HG02678 (cell line): ENCODE measurements around the gene SEC24D.
"Not testable (repeated sequence)": the region's sequence is repeated elsewhere in the genome, so short reads cannot be mapped to it uniquely, and the experiment has no call there.

ENCODE experiments used
- ATAC-seq: cut with Tn5 transposase; IDR thresholded peaks from one replicate; pipeline ENCODE4 v1.9.1; 2021; ENCODE audit warnings: mild to moderate bottlenecking, moderate library complexity; ENCODE audit not compliant: unreplicated experiment

Gene SEC24D

DNA sequence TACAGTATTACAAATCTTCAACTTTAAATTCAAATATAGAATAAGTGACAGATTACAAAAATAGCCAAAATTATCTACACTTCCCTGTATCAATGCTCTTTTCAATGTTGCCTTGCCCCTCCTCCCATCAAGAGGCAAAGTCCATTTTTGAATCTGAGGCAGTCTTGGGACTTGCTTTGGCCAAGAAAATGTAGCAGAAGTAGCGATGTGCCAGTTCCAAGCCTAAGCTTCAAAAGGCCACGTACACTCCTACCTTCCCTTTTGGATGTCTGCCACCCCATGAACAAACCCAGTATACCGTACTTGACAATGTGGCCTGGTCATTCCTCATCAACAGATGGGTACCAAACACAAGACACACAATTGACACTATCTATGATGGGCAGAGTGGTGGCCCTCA, 24.1 kb downstream of the SEC24D start:
- no peak for ATAC-seq

- no peak for ATAC-seq
Observed at GRCh38 chr4:118810991-118811764, 24.7 kb downstream of the SEC24D start.

DNA sequence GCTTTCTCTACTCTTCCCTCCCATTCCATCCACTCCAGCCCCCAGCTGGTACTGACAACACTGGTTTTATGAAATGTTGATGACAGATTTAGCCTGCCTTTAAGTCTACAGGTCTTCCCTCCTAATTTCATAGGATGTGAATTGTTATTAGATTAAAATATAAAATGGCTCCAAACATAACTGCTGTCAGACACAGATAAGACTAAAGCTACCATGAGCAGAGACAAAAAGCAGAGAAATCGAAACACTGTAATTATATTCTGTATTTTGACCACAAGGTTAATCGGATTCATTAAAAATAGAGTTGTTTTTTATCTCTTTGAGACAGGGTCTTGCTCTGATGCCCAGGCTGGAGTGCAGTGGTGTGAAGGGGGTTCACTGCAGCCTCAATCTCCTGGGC, 28.3 kb downstream of the SEC24D start:
- ATAC-seq = no peak

GRCh38 chr4:118803253-118803652, 32.7 kb downstream of the SEC24D start:
- ATAC-seq = no peak

GRCh38 chr4:118801895-118802575, 33.9 kb downstream of the SEC24D start:
- ATAC-seq = no peak

DNA sequence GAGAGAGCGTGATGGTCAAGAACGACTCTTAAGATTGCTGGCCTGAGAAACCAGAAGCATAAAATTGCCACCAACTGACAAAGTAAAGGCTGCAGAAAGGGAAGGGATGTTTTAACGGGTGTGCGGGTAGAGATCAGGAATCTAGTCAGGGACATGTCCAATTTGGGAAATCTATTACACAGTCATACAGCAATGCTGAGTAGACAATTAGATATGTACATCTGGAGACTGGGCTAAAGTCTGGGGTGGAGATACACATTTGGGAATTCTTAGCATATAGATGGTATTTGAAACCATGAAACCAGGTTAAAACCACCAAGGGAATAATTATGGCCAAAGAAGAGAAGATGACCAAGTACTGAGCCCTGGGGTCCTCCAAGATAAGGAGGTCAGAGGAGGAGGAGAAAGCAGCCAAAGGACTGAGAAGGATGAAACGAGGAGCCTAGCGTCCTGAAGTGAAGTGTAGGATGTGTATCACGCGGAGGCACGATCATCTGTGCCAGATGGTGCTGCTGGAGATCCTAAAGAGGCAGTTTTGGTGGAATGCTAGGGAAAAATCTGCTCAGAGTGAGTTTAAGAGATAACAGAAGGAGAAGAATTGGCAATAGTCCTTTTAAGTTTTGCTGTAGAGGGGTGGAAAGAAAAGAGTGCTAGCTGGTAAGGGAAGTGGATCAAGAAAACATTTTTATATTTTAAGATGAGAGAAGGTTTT, 36.5 kb downstream of the SEC24D start:
- no peak for ATAC-seq

DNA sequence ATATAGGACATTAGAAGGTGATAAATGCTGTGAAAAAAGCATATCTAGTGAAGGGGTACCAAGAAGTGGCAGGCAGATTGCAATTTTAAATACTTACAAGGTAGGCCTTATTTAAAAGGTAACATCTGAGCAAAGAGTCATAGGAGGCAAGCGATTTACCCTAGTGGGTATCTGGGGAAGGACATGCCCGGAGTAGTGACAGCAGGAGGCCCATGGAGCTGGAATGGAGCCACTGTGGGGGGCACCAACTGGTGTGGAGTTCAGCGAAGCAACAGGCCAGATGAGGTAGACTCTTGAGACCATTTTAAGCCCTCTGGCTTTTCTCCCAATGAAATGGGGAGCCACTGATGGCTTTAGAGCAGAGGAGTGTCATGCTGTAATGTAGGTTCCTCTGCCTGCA, 37.3 kb downstream of the SEC24D start:
- ATAC-seq = no peak

DNA sequence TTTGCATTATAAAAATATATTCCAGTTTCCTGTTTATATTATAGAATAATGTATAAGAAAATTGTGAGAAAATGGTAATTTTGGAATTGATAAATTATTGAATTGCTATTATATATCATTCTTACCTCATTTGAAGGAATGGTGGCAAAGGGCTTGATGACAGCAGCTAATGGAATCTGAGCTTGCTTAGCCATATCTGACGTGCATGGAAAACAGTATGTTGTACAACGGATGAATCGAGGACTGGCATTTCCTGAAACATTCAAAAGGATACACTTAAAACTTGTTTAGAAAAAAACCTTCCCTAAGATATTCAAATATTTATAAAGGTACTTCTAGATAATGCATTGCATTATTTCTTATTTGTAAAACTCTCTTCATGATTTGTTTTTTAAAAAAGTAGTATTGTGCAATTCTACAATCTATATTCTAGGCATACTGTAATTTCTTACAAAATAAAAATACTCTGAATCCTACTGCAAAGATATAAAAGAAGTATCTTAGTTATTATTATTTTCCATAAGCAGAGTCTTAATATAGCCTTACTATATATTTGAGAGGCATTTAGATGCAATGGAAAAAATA, 38.3 kb downstream of the SEC24D start:
- ATAC-seq = no peak

- ATAC-seq = not testable (repeated sequence)
Observed at GRCh38 chr4:118791690-118792446, 44.1 kb downstream of the SEC24D start.

DNA sequence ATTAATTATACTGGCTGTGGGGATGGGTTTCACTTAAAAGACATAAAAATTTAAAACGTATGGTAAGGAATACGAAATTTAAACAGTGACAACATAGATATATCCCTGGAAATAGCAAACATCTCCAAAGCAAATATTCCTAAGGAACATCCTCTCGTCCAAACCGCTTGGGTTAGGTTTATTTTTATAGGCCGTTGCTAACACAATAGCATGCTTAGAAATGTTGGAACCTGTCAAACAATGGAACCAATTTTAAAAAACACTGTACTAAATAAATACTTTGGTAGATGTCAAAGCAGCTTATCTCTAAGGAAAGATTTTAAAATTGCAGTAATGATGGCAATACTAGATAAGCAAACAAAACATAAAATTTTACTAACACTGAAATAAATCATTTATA, 45.4 kb downstream of the SEC24D start:
- ATAC-seq = no peak

DNA sequence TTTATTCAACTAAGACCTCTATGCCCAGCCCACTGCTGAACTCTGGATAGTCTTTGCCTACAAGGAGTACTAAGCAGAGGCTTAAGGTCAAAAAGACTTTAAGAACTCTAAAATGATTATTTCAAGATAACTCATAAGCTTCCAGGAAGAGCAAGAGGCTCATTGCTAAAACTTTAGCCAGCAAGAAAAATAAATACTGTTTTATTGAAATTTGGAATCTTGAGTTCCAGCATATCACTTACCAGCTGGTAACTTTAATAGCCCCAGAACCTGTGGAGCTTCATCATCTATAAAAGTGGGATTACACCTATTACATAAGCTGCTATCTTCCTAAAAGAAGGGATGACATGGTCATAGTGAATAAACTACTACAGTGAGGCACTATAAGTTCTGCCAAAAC, 47.0 kb downstream of the SEC24D start:
- no peak for ATAC-seq

GRCh38 chr4:118787844-118788380, 48.0 kb downstream of the SEC24D start:
- no peak for ATAC-seq

- ATAC-seq = no peak
Observed at GRCh38 chr4:118784776-118785175, 51.1 kb downstream of the SEC24D start.

- no peak for ATAC-seq
Observed at GRCh38 chr4:118783887-118784286, 52.0 kb downstream of the SEC24D start.

DNA sequence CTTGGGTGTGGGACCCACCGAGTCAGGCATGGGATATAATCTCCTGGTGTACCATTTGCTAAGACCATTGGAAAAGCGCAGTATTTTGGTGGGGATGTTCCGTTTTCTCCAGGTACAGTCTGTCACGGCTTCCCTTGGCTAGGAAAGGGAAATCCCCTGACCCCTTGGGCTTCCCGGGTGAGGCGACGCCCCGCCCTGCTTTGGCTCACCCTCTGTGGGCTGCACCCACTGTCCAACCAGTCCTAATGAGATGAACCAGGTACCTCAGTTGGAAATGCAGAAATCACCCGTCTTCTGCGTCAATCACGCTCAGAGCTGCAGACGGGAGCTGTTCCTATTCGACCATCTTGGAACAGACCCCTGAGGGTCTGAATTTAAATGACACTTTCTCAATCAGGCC, 53.0 kb downstream of the SEC24D start:
- ATAC-seq = not testable (repeated sequence)

GRCh38 chr4:118777649-118778048, 58.3 kb downstream of the SEC24D start:
- not testable (repeated sequence) for ATAC-seq

GRCh38 chr4:118776955-118777640, 58.8 kb downstream of the SEC24D start:
- ATAC-seq = not testable (repeated sequence)

DNA sequence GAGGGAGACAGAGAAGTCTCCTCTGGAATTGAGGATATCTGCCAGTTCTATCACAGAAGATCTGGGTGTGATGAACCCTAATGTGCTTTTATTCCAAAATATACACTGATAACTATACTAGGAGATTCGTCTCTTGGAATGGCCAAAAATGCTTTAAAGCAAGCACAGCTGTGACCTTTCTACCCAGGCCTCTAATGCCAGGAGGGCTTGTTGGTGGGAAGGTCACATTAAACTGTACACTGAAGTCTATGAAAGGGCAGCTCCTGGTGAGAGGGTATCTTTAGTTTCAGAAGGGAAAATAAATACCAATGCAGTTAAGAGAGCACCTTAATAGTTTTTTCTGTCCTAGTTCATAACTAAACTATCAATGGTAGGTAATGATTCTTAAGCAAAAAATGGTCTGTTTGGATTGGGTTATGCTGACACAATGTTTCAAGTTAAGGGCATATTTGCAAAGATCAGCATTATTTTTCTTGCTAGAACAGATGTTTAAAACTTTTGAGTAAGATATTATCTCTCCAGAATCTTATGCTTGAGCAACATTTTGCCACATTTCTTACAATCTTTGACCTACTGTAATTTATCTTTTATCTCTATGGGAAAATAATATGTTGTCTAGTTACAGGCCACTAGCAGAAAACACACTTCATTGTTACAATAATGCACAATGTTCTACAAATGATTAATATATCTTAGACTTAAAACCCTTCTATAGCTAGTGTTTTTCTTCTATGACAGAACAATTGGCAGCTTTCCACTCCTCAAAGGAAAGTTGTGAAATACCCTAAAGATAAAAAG, 59.6 kb downstream of the SEC24D start:
- ATAC-seq = no peak

GRCh38 chr4:118775405-118775804, 60.5 kb downstream of the SEC24D start:
- ATAC-seq = no peak
